Glomerular endothelial cell (primary cell): ENCODE data around the gene NECAB2. TPM values are rescaled to one million over a fixed set of nuclear protein-coding genes. Genes with fewer than 3 reads are reported as not detected.

ENCODE experiments used
- DNase-seq: peaks from one replicate; pipeline ENCODE4 v3.0.0-alpha.2; 2011; ENCODE audit warnings: low read depth, low spot score; ENCODE audit errors: extremely low read depth
- total RNA-seq: library from RNA; depleted of rRNA; stranded (reverse); fragments of >200 nt; gene quantifications from 2 replicates; pipeline ENCODE4 v1.2.3, GENCODE V29; 2015

Gene NECAB2
- total RNA-seq, 1 donor from 2014 or later = not detected

DNA sequence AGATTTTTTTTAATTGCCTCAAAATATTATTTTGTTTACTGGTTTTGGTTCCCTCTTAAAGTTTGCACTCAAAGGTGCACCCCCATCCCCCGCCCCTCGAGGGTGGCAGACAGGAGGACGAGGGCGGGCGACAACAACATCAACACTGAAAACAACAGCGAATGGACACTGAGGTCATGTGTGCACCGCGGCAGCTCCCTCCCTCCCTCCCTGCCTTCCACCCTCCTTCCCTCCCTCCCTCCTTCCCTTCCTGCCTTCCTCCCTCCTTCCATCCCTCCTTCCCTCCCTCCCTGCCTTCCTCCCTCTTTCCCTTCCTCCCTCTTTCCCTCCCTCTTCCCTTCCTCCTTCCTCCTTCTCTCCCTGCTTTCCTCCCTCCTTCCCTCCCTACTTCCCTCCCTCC, 16.5 kb upstream of the NECAB2 start:
- DNase-seq = no peak

DNA sequence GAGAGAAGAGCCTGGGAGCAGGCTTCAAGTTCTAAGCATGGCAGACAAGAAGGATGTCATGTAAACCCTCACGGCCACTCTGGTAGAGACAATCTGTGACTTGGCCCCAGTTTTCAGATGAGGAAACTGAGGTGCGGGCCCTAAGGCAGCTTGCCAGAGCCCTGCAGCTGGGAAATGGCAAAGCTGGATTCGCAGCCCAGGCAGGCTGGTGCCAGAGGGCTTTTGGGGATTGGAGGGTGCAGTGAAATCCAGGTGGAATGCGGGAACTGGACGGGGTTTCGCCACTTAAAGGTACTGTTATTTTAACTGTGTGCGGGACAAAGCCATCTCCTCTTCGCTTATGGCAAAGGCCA, 15.5 kb upstream of the NECAB2 start:
- no peak for DNase-seq

DNA sequence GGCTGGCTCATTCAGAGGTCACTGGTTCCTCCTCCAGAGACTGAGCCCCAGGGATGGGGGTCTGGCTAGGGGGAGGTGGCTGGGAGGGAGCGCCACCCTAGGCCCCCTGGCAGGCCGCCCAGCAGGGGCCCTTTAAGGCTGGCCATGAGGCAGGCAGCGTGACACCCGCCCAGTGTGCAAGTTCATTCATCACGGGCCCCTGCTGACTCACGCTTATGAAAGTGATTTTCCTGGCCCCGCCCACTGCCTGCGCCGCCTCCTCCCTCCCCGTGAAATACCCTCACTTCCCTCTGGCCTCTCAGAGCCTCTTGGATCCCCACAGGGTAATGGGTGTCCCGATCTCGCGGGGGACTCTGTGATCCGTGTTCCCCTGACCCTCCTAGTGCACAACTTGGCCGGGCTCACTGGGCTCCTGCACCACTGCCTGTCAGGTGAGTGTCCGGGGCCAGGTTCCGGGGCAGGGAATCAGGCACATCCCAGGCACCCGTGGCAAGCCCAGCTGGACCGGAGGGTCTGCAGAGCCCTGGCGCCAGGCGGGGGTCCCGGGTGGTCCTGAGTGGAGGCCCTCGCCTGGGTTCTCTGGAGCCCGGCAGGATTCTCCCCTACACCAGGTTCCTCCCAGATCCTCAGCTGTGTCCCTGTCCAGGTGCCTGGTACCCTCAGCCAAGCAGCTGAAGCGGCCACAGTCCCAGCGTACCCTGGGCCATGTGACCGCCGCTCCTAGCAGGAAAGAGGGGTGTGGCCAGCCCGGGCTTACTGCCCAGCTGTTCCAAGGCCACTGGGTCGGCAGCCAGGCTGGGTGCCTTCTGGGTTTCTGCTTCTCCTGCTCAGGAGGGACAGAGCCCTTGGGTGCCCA, 14.9 kb upstream of the NECAB2 start, which contains the start of gene OSGIN1:
Gene OSGIN1 (plus strand): TSS at position 301 of the 856 bp plus-strand sequence. CDS start 4,432 bp downstream, outside the sequence.
- no peak for DNase-seq

DNA sequence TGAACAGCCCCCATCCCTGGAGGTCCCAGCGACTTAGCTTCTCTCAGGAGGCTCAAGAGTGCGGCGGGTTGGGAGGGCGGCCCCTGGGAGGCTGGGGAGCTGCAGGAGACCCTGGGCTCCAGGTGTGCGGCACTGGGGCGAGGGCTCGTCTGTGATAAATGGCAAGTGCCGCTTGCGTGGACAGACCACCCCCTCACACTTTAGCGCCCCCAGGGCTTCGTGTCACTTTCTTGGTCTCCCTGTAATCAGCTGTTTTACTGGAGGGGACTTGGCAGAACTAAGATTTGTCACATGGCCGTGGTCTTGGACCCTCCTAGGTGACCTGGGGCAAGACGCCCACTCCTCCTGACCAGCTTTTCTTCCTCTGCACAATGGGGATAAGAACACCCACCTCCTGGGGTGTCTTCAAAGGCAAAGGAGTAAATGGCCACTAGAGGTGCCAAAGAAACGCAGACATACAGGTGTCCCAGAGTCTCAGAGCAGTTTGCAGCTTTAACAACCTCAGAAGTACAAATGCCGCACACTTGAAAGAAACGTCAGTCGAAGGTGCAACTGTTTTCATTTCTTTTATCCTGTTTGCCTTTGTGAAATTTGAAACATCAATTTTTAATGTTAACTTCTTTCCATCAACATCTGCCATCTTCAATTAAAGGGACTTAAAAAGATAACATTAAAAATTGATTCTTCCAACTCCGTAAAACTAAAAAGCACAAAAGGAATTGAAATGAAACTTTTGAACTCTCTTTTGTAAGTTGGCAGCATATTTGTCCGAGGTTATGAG, 14.1 kb upstream of the NECAB2 start:
- no peak for DNase-seq

DNA sequence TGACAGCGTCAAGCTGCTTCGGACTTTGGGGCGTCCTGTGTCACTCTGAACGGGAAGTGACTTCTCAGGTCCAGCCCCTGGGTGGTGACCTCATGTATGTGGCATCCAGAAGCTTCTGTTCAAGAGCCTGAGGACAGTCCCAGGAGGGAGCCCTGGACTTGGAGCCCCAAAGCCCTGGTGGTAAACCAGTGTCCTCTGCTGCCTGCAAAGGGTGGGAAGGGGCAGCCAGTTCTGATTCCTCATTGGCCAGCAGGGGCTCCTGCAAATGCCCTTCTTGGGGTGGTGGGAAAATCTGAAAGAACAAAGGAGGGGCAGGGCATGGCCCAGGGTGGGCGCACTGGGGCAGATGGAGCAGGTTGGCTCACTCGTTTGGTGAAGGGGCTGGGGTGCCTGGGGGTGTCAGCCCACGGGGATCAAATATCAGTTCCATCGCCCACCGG, 13.4 kb upstream of the NECAB2 start:
- no peak for DNase-seq

- no peak for DNase-seq
Measured at GRCh38 chr16:83955218-83956130, 12.6 kb upstream of the NECAB2 start.

DNA sequence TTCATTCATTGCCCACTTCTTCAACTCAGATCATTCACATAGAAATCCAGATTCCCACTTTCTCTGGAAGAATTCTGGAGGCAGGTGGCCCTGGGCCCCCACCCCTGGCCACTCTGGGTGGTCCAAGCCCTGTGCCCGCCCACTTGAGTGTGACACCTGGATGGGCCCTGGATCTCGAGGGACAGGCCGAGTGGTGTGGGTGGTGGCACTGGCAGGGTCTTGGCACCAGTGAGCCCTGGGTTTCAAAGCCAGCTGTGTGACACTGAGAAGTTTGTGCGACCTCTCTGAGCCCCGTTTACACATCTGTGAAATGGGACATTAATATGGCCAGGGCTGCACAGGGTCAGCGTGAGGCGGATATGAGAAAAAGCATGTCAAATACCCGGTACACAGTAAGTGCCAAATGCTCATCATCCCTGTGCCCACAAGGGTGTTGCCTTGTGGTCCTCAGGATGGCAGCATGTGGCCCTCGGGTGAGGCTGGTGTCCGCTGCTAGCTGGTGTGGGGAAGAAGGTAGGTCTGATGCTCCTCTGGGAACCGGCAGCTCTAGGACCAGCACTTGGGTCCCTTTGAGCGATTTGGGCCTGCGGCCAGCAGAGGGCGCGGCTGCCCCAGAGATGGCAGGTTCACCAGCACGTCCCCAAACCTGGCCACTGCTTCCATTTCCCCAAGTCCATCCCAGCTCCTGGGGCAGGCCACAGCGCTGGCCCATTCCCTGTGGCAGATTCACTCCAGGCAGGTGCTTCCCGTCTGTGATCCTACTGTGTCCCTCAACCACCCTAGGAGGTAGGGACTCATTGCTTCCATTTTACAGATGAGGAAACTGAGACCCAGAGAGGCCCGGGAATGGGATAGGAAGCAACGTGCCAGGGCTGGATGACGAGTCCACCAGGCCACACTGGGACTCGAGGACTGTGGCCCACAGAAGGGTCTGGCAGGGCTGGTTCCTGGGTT, 11.4 kb upstream of the NECAB2 start:
- DNase-seq = no peak

DNA sequence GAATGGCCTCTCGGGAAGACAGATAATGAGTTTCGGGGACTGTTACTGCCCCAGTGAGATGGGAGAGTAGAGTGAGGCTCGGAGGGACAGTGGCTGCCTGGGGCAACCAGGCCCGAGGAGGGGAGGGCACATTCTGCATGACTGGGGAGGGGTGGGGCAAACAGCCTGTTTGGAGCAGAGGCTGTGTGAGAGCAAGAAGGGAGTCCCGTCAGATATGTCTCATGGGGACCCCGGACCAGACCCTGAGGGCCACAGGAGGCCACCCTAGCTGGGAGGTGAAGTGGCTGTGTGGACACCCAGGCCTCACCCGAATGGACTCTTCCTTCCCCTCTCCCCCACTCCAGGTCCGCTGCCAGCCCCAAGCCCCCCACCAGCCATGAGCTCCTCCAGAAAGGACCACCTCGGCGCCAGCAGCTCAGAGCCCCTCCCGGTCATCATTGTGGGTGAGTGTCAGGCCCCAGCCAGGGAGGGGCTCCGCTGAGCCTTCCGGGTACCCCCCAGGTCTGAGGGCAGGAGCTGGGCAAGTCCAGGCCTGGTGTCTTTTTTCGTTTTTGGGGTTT, 10.7 kb upstream of the NECAB2 start:
- DNase-seq = no peak

- no peak for DNase-seq
Measured at GRCh38 chr16:83958137-83958845, 9.8 kb upstream of the NECAB2 start.

DNA sequence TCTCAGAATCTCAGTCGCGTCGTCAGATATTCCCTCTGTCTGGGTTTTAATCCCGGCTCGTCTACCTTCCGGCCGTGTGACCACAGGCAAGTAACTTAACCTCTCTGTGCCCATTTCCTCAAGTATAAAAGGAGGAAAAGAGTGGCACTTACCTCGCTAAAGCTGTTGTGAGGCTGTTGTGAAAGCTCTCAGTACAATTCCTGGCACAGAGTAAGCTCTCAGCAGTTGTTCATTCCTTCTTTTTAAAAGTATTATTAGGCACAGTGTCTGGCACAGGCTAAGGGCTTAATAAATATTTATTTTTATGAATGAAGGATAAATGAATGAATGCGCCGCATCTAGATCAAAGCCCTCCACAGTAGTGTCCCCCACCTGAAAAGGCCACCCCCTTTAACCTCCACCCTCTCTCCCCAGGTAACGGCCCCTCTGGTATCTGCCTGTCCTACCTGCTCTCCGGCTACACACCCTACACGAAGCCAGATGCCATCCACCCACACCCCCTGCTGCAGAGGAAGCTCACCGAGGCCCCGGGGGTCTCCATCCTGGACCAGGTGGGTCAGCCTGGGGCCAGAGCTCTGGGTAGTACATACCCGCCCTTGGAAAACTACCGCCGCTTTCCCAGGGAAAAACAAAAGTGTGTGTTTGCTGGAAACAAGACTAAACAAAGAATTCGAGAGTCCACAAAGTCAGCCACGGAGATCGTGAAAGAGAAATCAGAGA, 9.0 kb upstream of the NECAB2 start:
- no peak for DNase-seq

DNA sequence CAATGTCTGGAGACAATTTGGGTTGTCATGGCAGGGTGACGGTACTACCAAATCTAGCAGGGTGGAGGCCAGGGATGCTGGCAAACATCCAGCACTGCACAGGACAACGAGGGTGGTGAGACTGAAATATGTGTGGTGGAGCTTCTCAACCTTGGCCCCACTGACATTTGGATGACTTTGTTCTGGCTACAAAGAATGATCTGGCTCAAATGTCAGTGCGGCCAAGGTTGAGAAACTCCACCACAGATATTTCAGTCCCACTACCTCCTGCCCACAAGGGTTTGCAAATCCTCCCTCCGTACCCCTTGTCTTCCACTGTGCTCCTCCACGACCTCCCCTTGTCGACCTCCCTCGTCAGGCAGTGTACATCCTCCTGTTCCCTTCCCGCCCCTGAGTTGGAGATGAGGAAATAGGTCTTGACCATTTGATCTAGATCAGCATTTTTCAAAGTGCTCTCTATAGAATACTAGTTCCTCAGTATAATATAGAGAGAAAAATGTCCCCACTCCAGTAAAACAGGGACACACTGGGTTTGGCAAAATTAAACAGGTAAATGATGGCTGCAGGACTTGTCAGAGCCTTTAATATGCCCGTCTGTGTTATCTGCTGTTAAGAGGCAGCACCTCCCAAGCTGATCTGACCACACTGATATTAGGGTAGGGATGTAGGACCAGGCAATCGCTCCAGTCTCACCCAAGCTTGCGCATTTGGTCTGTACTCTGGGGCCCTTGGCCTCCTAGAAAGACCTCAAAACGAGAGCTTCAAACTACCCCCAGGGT, 8.2 kb upstream of the NECAB2 start:
- DNase-seq = no peak

GRCh38 chr16:83960521-83961249, 7.4 kb upstream of the NECAB2 start:
- no peak for DNase-seq

DNA sequence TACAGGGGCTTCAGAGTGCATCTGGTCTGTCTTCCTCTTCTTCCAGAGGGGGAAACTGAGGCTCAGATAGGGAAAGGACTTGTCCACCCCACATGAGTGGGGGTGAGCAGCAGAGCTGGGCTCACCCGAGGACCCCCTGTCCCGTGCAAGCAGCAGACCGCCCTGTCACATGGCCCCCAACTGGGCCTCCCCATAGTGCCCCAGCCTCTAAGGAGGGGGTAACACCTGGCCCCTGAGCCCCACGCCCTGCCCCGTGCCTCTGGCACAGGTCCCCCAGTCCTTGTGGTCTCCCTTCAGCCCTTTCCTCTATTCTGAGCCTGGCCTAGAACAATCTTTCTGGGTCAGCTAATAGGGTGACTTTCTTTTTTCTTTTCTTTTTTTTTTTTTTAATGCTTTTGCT, 6.5 kb upstream of the NECAB2 start:
- no peak for DNase-seq

- DNase-seq = no peak
Measured at GRCh38 chr16:83963277-83964119, 4.5 kb upstream of the NECAB2 start.

- DNase-seq = no peak
Measured at GRCh38 chr16:83964684-83965443, 3.2 kb upstream of the NECAB2 start.
